GM23338 (cell line): ENCODE data around the gene SOX12. TPM values are rescaled to one million over a fixed set of nuclear protein-coding genes. Genes with fewer than 3 reads are reported as not detected.

ENCODE experiments used
- ATAC-seq: fragments of 200-7000 bp; cut with Tn5 transposase; 3 replicates; pipeline ENCODE4 v1.9.1; 2020
- DNase-seq: peaks from one replicate; pipeline ENCODE4 v3.0.0-alpha.2; 2015; ENCODE audit warnings: low spot score
- H2AFZ ChIP-seq: fragments of 200-600 bp; sonication (generic); 2 replicates; pipeline ENCODE4 v1.8.0; 2016; ENCODE audit warnings: antibody characterized with exemption, mild to moderate bottlenecking, moderate library complexity
- H3F3A ChIP-seq: fragments of 200-600 bp; sonication (generic); replicated peaks from 2 replicates; pipeline ENCODE4 v1.8.0; 2017; ENCODE audit warnings: antibody characterized with exemption, mixed run types, low read depth
- H3K27ac ChIP-seq: fragments of 200-600 bp; sonication (generic); 2 replicates; pipeline ENCODE4 v1.6.1; 2016; ENCODE audit warnings: low read depth
- H3K27me3 ChIP-seq: fragments of 200-600 bp; sonication (generic); 2 replicates; pipeline ENCODE4 v1.8.0; 2016; ENCODE audit warnings: mild to moderate bottlenecking, mixed run types, moderate library complexity; ENCODE audit not compliant: insufficient read depth
- H3K36me3 ChIP-seq: fragments of 200-600 bp; sonication (generic); 2 replicates; pipeline ENCODE4 v1.8.0; 2016; ENCODE audit warnings: mild to moderate bottlenecking; ENCODE audit not compliant: insufficient read depth
- H3K4me1 ChIP-seq: fragments of 200-600 bp; sonication (generic); 2 replicates; pipeline ENCODE4 v1.8.0; 2016; ENCODE audit warnings: mild to moderate bottlenecking, moderate library complexity; ENCODE audit not compliant: insufficient read depth
- H3K4me2 ChIP-seq: fragments of 200-600 bp; sonication (generic); 2 replicates; pipeline ENCODE4 v1.7.1; 2017; ENCODE audit warnings: mixed run types
- H3K4me3 ChIP-seq: fragments of 200-600 bp; sonication (generic); 2 replicates; pipeline ENCODE4 v1.6.1; 2016; ENCODE audit warnings: mixed run types
- H3K79me2 ChIP-seq: fragments of 200-600 bp; sonication (generic); replicated peaks from 2 replicates; pipeline ENCODE4 v1.8.0; 2017; ENCODE audit warnings: mild to moderate bottlenecking; ENCODE audit not compliant: insufficient read depth
- H3K9me2 ChIP-seq: fragments of 200-600 bp; sonication (generic); 2 replicates; pipeline ENCODE4 v1.8.0; 2017; ENCODE audit not compliant: insufficient read depth
- H4K20me1 ChIP-seq: fragments of 200-600 bp; sonication (generic); replicated peaks from 2 replicates; pipeline ENCODE4 v1.8.0; 2017; ENCODE audit warnings: mild to moderate bottlenecking; ENCODE audit not compliant: insufficient read depth
- H3K27ac Mint-ChIP-seq: 2 replicates; pipeline ENCODE4 v1.8.0; 2020; ENCODE audit warnings: inconsistent platforms, mild to moderate bottlenecking, moderate library complexity, mixed read lengths
- H3K27me3 Mint-ChIP-seq: 3 replicates; pipeline ENCODE4 v1.8.0; 2022; ENCODE audit warnings: low read depth, mild to moderate bottlenecking, moderate library complexity, mixed read lengths, inconsistent platforms; ENCODE audit not compliant: insufficient read depth, poor library complexity
- H3K36me3 Mint-ChIP-seq: 3 replicates; pipeline ENCODE4 v1.8.0; 2021; ENCODE audit warnings: low read depth, mild to moderate bottlenecking, inconsistent platforms, moderate library complexity, mixed read lengths
- H3K4me1 Mint-ChIP-seq: 3 replicates; pipeline ENCODE4 v1.8.0; 2020; ENCODE audit warnings: mild to moderate bottlenecking, inconsistent platforms, mixed read lengths
- H3K4me3 Mint-ChIP-seq: 3 replicates; pipeline ENCODE4 v1.8.0; 2021; ENCODE audit warnings: moderate library complexity, mild to moderate bottlenecking, inconsistent platforms, mixed read lengths
- H3K9me3 Mint-ChIP-seq: 3 replicates; pipeline ENCODE4 v1.8.0; 2020; ENCODE audit warnings: moderate library complexity, mild to moderate bottlenecking, inconsistent platforms, mixed read lengths
- CREB1 ChIP-seq: fragments of 250-450 bp; sonication (Bioruptor Pico); IDR thresholded peaks from 2 replicates; pipeline ENCODE4 v1.5.0; 2020; ENCODE audit warnings: low read depth, mild to moderate bottlenecking, moderate library complexity
- CTCF ChIP-seq, 2 experiments: fragments of 200-600 bp in 1 of 2; sonication (generic) in 1 of 2; conservative IDR thresholded peaks; 2 replicates each; pipeline versions ENCODE4 v1.5.1 to v1.6.1; 2016 to 2017; ENCODE audit warnings: antibody characterized with exemption in 2 of 2, low read depth in 2 of 2, mild to moderate bottlenecking in 2 of 2, moderate library complexity in 1 of 2
- ETS1 ChIP-seq: IDR thresholded peaks from 2 replicates; pipeline ENCODE4 v1.6.1; 2016; ENCODE audit warnings: antibody characterized with exemption
- EZH2 ChIP-seq: fragments of 200-600 bp; sonication (generic); IDR thresholded peaks from one replicate; pipeline ENCODE4 v1.8.0; 2017; ENCODE audit warnings: antibody characterized with exemption, mild to moderate bottlenecking, low read depth; ENCODE audit not compliant: unreplicated experiment
- EZH2phosphoT487 ChIP-seq: fragments of 200-600 bp; sonication (generic); IDR thresholded peaks from one replicate; pipeline ENCODE4 v1.8.1; 2018; ENCODE audit warnings: antibody characterized with exemption; ENCODE audit not compliant: unreplicated experiment
- POLR2AphosphoS5 ChIP-seq: IDR thresholded peaks from 2 replicates; pipeline ENCODE4 v1.6.1; 2016; ENCODE audit warnings: antibody characterized with exemption, low read depth
- ZNF114 ChIP-seq: fragments of 250-450 bp; sonication (Bioruptor Pico); IDR thresholded peaks from 2 replicates; pipeline ENCODE4 v1.5.0; 2020; ENCODE audit warnings: mild to moderate bottlenecking, moderate library complexity
- ZNF462 ChIP-seq: fragments of 250-450 bp; sonication (Bioruptor Pico); IDR thresholded peaks from 2 replicates; pipeline ENCODE4 v1.5.0; 2020; ENCODE audit warnings: mild to moderate bottlenecking, moderate library complexity
- polyA plus RNA-seq: library from polyadenylated mRNA; unstranded; fragments of >200 nt; fragmentation: Nextera tagmentation; extraction: Ambion mirVana; gene quantifications from 2 replicates; pipeline ENCODE4 v1.2.1, GENCODE V29; 2016
- total RNA-seq: library from RNA; depleted of rRNA; stranded (reverse); fragments of >200 nt; shearing (Covaris generic); gene quantifications from 2 replicates; pipeline ENCODE4 v1.2.3, GENCODE V29; 2014

The SOX12 gene
- total and polyA plus RNA-seq, 2 experiments from 2014 or later = 14.1 to 32.0 TPM

GRCh38 chr20:347640-348484 is 22.5 kb downstream of the SOX12 start:
- peak overlapping the region; percentile 88 for H3K4me3 Mint-ChIP-seq
- H3K27me3 Mint-ChIP-seq = peaks cover 13% of the 10 kb centered on the region
- H3K27ac ChIP-seq = peak overlapping the region; percentile 87
- ATAC-seq (peak; percentile 82), DNase-seq (peak; percentile 99)
- peaks cover 13% of the 10 kb centered on the region; the same call in 1 of the 2 replicates for H3F3A ChIP-seq
- H3K4me2 ChIP-seq = peak overlapping the region; percentile 97
- no peaks in the 10 kb centered on the region for H3K27me3 ChIP-seq
- no peaks in the 10 kb centered on the region for H3K79me2 ChIP-seq
- peak overlapping the region; percentile 95 for H2AFZ ChIP-seq
- H3K9me2 ChIP-seq = no peaks in the 10 kb centered on the region
- no peaks in the 10 kb centered on the region for H4K20me1 ChIP-seq
- peaks cover 15% of the 10 kb centered on the region for H3K4me1 ChIP-seq
- peaks cover 2% of the 10 kb centered on the region; the same call in 1 of the 3 replicates for H3K36me3 Mint-ChIP-seq
- H3K27ac Mint-ChIP-seq = peak overlapping the region; percentile 92
- no peaks in the 10 kb centered on the region; the same call in 2 of the 3 replicates for H3K9me3 Mint-ChIP-seq
- H3K4me1 Mint-ChIP-seq = peaks cover 16% of the 10 kb centered on the region
- H3K4me3 ChIP-seq = peak overlapping the region; percentile 94
- no peaks in the 10 kb centered on the region for H3K36me3 ChIP-seq
- TF ChIP-seq POLR2AphosphoS5 = peak; percentile 60; the same call in 1 of the 2 replicates
- TF ChIP-seq CREB1 = peak; percentile 85
- TF ChIP-seq EZH2 = no peak

GRCh38 chr20:348972-349841 is 23.9 kb downstream of the SOX12 start:
- H3K79me2 ChIP-seq = no peaks in the 10 kb centered on the region
- no peaks in the 10 kb centered on the region for H4K20me1 ChIP-seq
- Mint-ChIP-seq H3K4me1 (peaks cover 16% of the 10 kb centered on the region), H3K27ac (no peak overlapping the region), H3K4me3 (peak overlapping the region; percentile 88; the same call in 2 of the 3 replicates), H3K27me3 (peaks cover 13% of the 10 kb centered on the region), H3K9me3 (no peaks in the 10 kb centered on the region; the same call in 2 of the 3 replicates), H3K36me3 (peaks cover 2% of the 10 kb centered on the region; the same call in 1 of the 3 replicates)
- no peak overlapping the region for H3K27ac ChIP-seq
- H3K4me2 ChIP-seq = peak overlapping the region; percentile 97
- ATAC-seq (no peak), DNase-seq (no peak)
- peaks cover 15% of the 10 kb centered on the region for H3K4me1 ChIP-seq
- no peak for TF ChIP-seq EZH2phosphoT487
- TF ChIP-seq CTCF (conservative IDR thresholded peaks at IDR 0.05; ENCODE audit: low read depth in 2 of 2) = no peak
- TF ChIP-seq POLR2AphosphoS5 = no peak
- no peak for TF ChIP-seq ZNF462
- no peak for TF ChIP-seq ETS1
- TF ChIP-seq ZNF114 (CRISPR knock-in tag) = no peak
- peak overlapping the region; percentile 94 for H3K4me3 ChIP-seq
- H3F3A ChIP-seq = peaks cover 13% of the 10 kb centered on the region; the same call in 1 of the 2 replicates
- no peaks in the 10 kb centered on the region for H3K9me2 ChIP-seq
- H3K36me3 ChIP-seq = no peaks in the 10 kb centered on the region
- no peaks in the 10 kb centered on the region for H3K27me3 ChIP-seq
- H2AFZ ChIP-seq = no peak overlapping the region
